Measurements from ENCODE around the gene LRP1B.

DNA sequence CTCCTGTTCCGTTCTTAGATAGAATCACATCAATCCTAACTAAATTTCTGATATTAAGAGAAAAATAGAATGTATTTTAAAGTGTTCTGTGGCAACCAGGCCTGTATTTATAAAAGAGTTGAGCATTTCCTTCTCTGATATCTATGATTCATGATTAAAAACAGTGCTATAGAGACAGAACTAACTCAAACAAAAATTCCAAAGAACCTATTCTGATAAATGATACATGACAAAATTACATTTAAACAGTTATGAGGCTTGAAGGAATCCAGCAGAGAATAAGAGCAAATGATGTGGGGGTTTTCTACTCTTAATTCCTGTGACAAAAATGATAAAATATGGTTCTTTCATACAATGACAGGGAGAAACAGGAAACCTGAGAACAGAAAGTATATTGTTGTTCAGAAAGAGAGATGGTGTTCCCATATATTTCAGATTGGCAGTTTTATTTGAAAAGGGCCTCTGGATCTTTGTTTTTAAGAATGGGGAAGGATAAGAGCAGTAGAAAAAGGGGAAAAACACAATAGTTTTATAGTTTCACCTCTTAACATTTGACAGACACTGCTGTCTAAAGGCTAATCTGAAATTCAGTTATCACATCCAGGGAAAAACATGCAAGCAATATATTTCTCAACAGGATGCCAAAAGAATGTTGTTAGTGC lies 944.3 kb downstream of the LRP1B start:
- TF ChIP-seq GABPA (IDR thresholded peaks at IDR 0.05; ENCODE audit: low read depth), result no peak
- no peak for TF ChIP-seq POLR2AphosphoS5 (IDR thresholded peaks at IDR 0.05; ENCODE audit: low read depth, low read length)
